T-helper 9 cell (primary cell): ENCODE measurements around the gene TCF3.
"Not testable (repeated sequence)": the region's sequence is repeated elsewhere in the genome, so short reads cannot be mapped to it uniquely, and the experiment has no call there.

Experiments
- DNase-seq: peaks from one replicate; pipeline ENCODE4 v3.0.0-alpha.2; 2020

Gene TCF3

GRCh38 chr19:1672769-1673644 is 20.6 kb upstream of the TCF3 start:
- DNase-seq, result no peak

DNA sequence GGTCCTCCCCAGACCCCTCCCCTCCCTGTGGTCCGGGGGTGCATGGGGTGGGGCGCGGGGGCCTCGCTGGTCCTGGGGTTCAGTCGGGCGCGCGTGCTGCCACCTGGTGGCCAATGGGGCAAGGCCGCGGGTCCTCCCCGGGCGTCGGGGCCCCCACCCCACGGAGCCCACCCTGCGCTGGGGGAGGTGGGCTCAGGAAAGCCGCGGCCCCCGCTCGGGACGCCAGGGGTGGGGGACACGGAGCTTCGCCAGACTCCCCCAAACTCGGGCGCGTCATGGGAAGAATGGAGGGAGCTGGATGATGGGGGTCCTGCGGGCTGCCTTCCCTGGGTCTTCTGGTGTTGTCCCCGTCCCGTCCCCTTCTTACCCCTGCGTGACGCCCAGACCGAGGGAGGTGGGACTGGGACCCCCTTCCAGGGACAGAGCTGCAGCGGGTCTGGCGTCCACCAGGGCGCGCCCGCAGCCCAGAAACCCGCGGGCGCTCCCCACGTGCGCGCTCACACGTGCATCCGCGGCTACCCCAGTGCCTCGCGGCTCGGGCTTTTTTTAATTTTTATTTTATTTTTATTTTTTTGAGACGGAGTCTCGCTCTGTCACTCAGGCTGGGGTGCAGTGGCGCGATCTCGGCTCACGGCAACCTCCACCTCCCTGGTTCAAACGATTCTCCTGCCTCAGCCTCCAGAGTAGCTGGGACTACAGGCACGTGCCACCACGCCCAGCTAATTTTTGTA is 19.8 kb upstream of the TCF3 start:
- peak; percentile 53 for DNase-seq

- no peak for DNase-seq
Measured at GRCh38 chr19:1671716-1672037, 19.3 kb upstream of the TCF3 start.

DNA sequence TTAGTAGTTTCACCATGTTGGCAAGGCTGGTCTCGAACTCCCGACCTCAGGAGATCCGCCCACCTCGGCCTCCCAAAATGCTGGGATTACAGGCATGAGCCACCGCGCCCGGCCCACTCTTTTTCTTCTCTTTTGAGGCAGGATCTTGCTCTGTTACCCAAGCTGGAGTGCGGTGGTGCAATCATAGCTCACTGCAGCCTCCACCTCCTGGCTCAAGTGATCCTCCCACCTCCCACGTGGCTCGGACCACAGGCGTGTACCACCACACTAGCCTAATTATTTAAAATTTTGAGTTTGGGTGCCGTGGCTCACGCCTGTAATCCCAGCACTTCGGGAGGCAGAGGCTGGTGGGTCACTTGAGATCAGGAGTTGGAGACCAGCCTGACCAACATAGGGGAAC is 18.3 kb upstream of the TCF3 start:
- not testable (repeated sequence) for DNase-seq

DNA sequence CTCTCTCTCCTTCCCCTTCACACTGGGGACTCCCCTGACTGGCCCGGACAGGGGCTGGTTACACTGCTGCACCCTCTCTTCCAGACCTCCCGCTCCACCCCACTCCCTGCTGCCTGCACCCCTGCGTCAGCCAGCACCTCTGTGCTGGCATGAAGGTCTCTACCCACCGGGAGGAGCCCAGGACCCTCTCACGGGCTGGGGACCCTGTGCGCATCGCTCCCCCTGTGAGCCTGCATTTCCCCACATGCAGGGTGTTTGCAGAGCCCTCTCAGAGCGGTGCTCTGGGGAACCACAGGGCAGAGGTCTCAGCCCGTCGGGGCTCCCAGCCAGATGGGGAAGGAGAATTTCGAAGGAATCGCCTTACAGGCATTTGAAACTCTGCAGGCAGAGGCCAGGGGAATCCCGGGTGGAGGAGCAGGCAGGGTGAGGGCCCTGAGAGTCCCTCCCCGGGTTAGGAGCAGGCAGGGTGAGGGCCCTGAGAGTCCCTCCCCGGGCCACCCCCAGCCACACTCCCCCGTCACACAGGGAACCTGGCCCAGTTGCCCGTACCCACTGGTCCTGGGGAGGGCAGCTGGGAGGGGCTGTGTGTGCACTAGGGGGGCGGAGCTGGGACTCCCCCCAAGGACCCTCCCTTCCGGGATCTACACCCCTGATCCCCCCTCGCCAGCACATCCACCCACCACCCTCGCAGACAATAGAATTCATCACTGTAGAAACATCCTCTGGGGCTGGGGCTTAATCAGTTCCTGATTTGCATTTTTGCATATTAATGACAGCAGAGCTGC is 16.3 kb upstream of the TCF3 start:
- DNase-seq, result no peak

DNA sequence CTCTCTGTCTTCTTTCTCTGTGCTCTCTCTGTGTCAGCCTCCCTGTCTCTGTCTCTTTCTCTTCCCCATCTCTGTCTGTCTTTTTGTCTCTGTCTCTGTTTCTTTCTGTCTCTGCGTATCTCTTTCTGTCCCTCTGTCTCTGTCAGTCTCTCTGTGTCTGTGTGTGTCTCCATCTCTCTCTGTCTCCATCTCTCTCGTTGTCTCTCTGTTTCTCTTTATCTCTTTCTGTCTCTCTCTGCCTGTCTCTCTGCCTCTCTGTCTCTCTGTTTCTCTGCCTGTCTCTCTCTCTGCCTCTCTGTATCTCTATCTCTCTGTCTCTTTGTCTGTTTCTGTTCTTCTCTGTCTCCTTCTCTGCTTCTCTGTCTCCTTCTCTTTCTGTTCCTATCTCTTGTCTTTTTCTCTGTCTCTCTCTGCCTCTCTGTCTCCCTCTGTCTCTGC is 15.7 kb upstream of the TCF3 start:
- no peak for DNase-seq

GRCh38 chr19:1665565-1666047 is 13.2 kb upstream of the TCF3 start:
- no peak for DNase-seq

- no peak for DNase-seq
Measured at GRCh38 chr19:1663852-1664251, 11.4 kb upstream of the TCF3 start.

DNA sequence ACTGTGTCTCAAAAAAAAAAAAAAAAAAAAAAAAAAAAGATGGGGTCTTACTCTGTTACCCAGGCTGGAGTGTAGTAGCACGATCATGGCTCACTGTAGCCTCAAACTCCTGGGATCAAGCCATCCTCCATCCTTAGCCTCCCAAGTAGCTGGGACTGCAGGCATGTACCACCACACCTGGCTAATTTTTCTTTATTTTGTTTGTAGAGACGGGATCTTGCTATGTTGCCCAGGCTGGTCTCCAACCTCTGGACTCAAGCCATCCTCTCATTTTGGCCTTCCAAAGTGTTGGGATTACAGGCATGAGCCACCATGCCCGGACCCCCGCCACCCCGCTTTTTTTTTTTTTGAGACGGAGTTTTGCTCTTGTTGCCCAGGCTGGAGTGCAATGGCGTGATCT is 10.8 kb upstream of the TCF3 start:
- DNase-seq, result not testable (repeated sequence)

GRCh38 chr19:1661995-1662394 is 9.6 kb upstream of the TCF3 start:
- DNase-seq, result no peak

DNA sequence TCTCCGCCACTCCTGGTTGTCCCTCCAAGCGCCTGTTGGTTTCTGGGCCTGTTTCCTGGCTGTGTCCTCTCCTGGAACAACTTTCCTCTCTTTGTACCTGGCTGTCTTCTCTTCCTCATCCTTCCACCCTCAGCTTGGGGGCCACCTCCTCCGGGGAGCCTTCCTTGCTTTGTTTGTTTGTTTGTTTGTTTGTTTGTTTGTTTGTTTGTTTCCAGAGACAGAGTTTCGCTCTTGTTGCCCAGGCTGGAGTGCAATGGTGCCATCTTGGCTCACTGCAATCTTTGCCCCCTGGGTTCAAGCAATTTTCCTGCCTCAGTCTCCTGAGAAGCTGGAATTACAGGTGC is 6.6 kb upstream of the TCF3 start:
- DNase-seq, result no peak

GRCh38 chr19:1658150-1659083 is 6.0 kb upstream of the TCF3 start:
- no peak for DNase-seq

GRCh38 chr19:1657746-1658145 is 5.3 kb upstream of the TCF3 start:
- no peak for DNase-seq

GRCh38 chr19:1656988-1657536 is 4.6 kb upstream of the TCF3 start:
- no peak for DNase-seq

GRCh38 chr19:1655987-1656608 is 3.7 kb upstream of the TCF3 start:
- DNase-seq, result no peak

- DNase-seq, result no peak
Measured at GRCh38 chr19:1655131-1655981, 2.9 kb upstream of the TCF3 start.

DNA sequence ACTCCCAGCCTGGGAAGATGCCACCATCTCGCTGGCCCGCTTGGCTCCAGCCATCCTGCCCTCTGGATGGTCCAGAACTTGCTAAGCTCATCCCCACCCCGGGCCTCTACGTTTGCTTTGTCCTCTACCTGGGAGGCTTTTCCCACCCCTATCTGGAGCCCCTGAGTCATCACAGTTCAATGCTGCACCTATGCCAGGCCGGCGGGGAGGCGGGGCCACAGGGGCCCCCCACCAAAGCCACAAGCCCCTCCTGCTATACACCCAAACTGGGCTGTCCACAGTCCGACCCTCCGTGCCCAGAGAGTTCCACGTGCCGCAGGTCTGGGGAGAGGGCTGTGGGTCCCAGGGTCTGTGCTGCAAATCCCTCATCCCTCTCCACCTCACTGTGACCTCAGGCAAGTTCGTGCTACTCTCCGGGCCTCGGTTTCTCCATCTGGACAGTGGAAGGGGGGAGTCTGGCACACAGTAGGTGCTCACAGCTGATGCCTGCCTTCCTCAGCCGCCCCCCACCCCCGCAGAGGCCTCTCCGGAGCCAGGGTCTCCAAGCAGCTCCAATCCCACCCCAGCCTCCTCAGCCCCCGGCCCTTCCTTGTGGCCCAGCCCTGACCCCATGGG is 1.9 kb upstream of the TCF3 start:
- DNase-seq, result no peak

DNA sequence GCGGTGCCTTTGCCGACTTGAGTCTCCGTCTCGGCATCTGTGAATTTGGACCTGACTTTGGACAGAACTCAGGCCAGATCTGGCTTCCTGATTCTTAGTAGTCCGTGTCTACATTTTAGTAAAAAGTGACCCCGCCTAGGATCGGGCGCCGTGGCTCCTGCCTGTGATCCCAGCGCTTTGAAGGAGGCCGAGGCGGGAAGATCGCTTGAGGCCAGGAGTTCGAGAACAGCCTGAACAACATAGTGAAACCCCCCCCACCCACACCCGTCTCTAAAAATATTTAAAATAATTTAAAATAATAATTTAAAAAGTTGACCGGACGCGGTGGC is 849 bp upstream of the TCF3 start:
- DNase-seq, result no peak

DNA sequence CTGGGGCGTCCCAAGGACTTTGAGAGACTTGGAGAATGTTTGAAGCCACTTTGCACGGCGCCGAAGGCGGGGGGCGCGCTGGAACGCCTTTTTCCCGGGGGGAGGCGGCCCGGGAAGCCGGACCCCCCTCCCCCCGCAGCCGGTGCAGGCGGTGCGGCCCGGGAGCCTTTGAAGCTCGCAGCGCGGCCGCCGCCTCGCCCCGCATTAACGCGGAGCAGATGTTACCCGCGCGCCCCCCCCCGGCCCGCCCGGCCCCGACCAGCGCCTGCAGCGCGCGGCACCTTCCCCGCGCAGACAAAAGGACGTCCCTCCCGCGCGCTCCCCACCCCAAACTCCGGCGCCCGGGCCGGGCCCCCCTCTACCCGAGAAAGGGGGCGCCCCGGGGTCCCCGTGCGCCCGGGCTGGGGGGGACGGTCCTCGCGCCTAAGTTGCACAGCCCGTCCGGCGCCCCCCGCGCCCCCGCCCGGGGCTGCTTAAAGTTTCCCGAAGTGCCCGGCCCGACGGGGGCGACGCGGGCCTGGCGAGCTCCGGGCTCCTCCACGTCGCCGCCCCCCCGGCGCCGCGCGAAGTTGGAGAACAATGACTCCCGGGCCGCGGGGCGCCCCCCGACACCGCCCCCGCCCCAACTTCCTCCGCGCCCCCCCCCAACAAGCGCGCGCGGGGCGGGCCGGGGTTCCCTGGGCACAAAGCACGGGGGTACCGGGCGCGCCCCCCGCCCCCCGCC is 685 bp downstream of the TCF3 start:
- DNase-seq, result peak; percentile 34
